Suprapubic skin (tissue), 4 donors: ENCODE results near the gene TSPAN15.

ENCODE experiments used
- CTCF ChIP-seq, 2 donors: fragments of 200-600 bp in 1 of 2; fragments of 450-650 bp in 1 of 2; sonication (generic) in 1 of 2; IDR thresholded peaks; one replicate each; pipeline ENCODE4 v1.5.1; 2016 to 2019; ENCODE audit warnings: antibody characterized with exemption in 2 of 2, mild to moderate bottlenecking in 1 of 2, moderate library complexity in 1 of 2
- POLR2A ChIP-seq, 2 donors: fragments of 450-650 bp; IDR thresholded peaks; one replicate each; pipeline ENCODE4 v1.6.1; 2017; ENCODE audit warnings: antibody characterized with exemption in 2 of 2, mild to moderate bottlenecking in 2 of 2, moderate library complexity in 2 of 2
- POLR2AphosphoS5 ChIP-seq, 3 donors: sonication (generic); formaldehyde crosslinking; IDR thresholded peaks; one replicate each; pipeline ENCODE4 v1.6.1; 2017; ENCODE audit warnings: antibody characterized with exemption in 3 of 3

GRCh38 chr10:69553328-69553727 lies 102.1 kb downstream of the TSPAN15 start:
- TF ChIP-seq CTCF (IDR thresholded peaks at IDR 0.05): no peak
- TF ChIP-seq POLR2A (IDR thresholded peaks at IDR 0.05): no peak
- TF ChIP-seq POLR2AphosphoS5 (IDR thresholded peaks at IDR 0.05): no peak
